HCT116 (cell line): ENCODE measurements around the gene ZNF155. TPM values are rescaled to one million over a fixed set of nuclear protein-coding genes. Genes with fewer than 3 reads are reported as not detected.

Experiments
- ATAC-seq: fragments of 200-7000 bp; cut with Tn5 transposase; 2 replicates; pipeline ENCODE4 v1.9.1; 2020; ENCODE audit warnings: mild to moderate bottlenecking, moderate library complexity
- BruUV-seq: library from RNA; stranded (reverse); fragments of 400-500 nt; replicated peaks from 2 replicates; lab custom pipeline; 2021; lab: Mats Ljungman, UMichigan
- CTCF ChIA-PET: fragments of 300-600 bp; sonication (Branson Sonifier 250); formaldehyde crosslinking; loops from one replicate; lab custom pipeline; 2021; ENCODE audit warnings: antibody characterized with exemption; lab: Charles Lee
- POLR2A ChIA-PET: fragments of 300-600, 350-600 bp; sonication (Branson Sonifier 250); formaldehyde crosslinking; loops from one replicate; lab custom pipeline; 2021; ENCODE audit warnings: antibody characterized with exemption; lab: Charles Lee
- RAD21 ChIA-PET, 2 experiments: fragments of 300-600 bp; sonication (Branson Sonifier 250); formaldehyde crosslinking; loops; one replicate each; lab custom pipeline; 2023; ENCODE audit warnings: low total read pairs in 2 of 2; ENCODE audit not compliant: uncharacterized antibody in 2 of 2, unreplicated experiment in 2 of 2, low non-redundant PET in 1 of 2; lab: Charles Lee
- DNase-seq: peaks from one replicate; pipeline ENCODE4 v3.0.0-alpha.2; 2010; ENCODE audit warnings: low read depth, low spot score
- H2AFZ ChIP-seq: fragments of 200-600 bp; shearing (Covaris generic), sonication (generic); 2 replicates; pipeline ENCODE4 v1.6.1; 2017; ENCODE audit warnings: low read depth, mixed run types, mixed read lengths, antibody characterized with exemption, low read length; ENCODE audit not compliant: poor library complexity, severe bottlenecking
- H3K27ac ChIP-seq: 2 replicates; pipeline ENCODE4 v1.5.1; 2012; ENCODE audit warnings: low read depth, low read length
- H3K27me3 ChIP-seq: fragments of 200-600 bp; sonication (generic); 2 replicates; pipeline ENCODE4 v1.6.1; 2016; ENCODE audit warnings: mixed run types, low read length, mixed read lengths; ENCODE audit not compliant: insufficient read depth
- H3K36me3 ChIP-seq, 2 experiments: fragments of 200-500 bp in 1 of 2; fragments of 200-600 bp in 1 of 2; sonication (Bioruptor generic) in 1 of 2; sonication (generic) in 1 of 2; 2 replicates each; pipeline versions ENCODE4 v1.5.1 to v1.6.1; 2014 to 2016; ENCODE audit warnings: low read length in 2 of 2, inconsistent platforms in 1 of 2, mixed read lengths in 1 of 2, mixed run types in 1 of 2; ENCODE audit not compliant: insufficient read depth in 2 of 2, control insufficient read depth in 1 of 2
- H3K4me1 ChIP-seq, 2 experiments: fragments of 200-600 bp in 1 of 2; sonication (generic) in 1 of 2; 2 replicates each; pipeline versions ENCODE4 v1.5.1 to v1.6.1; 2012 to 2017; ENCODE audit warnings: low read length in 2 of 2, inconsistent platforms in 1 of 2, mild to moderate bottlenecking in 1 of 2, mixed read lengths in 1 of 2, mixed run types in 1 of 2, moderate library complexity in 1 of 2; ENCODE audit not compliant: insufficient read depth in 2 of 2, control insufficient read depth in 1 of 2
- H3K4me2 ChIP-seq: fragments of 200-600 bp; sonication (generic); 2 replicates; pipeline ENCODE4 v1.6.1; 2017; ENCODE audit warnings: mixed run types, low read length, mixed read lengths
- H3K4me3 ChIP-seq, 2 experiments: fragments of 200-600 bp in 1 of 2; sonication (generic) in 1 of 2; replicated peaks in 1 of 2; 2 replicates each; pipeline ENCODE4 v1.5.1; 2011 to 2016; ENCODE audit warnings: low read length in 2 of 2, control low read depth in 1 of 2, low read depth in 1 of 2, mild to moderate bottlenecking in 1 of 2, mixed read lengths in 1 of 2, mixed run types in 1 of 2
- H3K79me2 ChIP-seq: fragments of 200-600 bp; sonication (generic); 2 replicates; pipeline ENCODE4 v1.6.1; 2017; ENCODE audit warnings: mild to moderate bottlenecking, mixed run types, low read length, moderate library complexity, mixed read lengths; ENCODE audit not compliant: insufficient read depth
- H3K9ac ChIP-seq: fragments of 200-600 bp; sonication (generic); 2 replicates; pipeline ENCODE4 v1.6.1; 2016; ENCODE audit warnings: low read length, mixed read lengths
- H3K9me2 ChIP-seq: fragments of 200-600 bp; sonication (generic), shearing (Covaris generic); 2 replicates; pipeline ENCODE4 v1.6.1; 2017; ENCODE audit warnings: mixed run types, mild to moderate bottlenecking, moderate library complexity; ENCODE audit not compliant: insufficient read depth
- H3K9me3 ChIP-seq, 2 experiments: fragments of 200-500 bp in 1 of 2; fragments of 200-600 bp in 1 of 2; sonication (Bioruptor generic) in 1 of 2; sonication (generic) in 1 of 2; 2 replicates each; pipeline ENCODE4 v1.6.1; 2014 to 2017; ENCODE audit warnings: low read length in 2 of 2, mixed read lengths in 2 of 2, inconsistent platforms in 1 of 2, low read depth in 1 of 2, mild to moderate bottlenecking in 1 of 2, mixed run types in 1 of 2, moderate library complexity in 1 of 2; ENCODE audit not compliant: control insufficient read depth in 1 of 2, insufficient read depth in 1 of 2
- H4K20me1 ChIP-seq: fragments of 200-600 bp; sonication (generic), shearing (Covaris generic); 2 replicates; pipeline ENCODE4 v1.6.1; 2017; ENCODE audit warnings: mixed run types, mild to moderate bottlenecking, moderate library complexity; ENCODE audit not compliant: insufficient read depth
- EGR1 ChIP-seq: IDR thresholded peaks from 2 replicates; pipeline ENCODE4 v1.6.1; 2012; ENCODE audit warnings: low read depth
- EZH2 ChIP-seq: fragments of 200-600 bp; sonication (generic); IDR thresholded peaks from 2 replicates; pipeline ENCODE4 v1.6.1; 2017; ENCODE audit warnings: antibody characterized with exemption, mixed run types
- JUND ChIP-seq: IDR thresholded peaks from 2 replicates; pipeline ENCODE4 v1.6.1; 2012
- POLR2A ChIP-seq: IDR thresholded peaks from 2 replicates; pipeline ENCODE4 v1.7.0; 2011; ENCODE audit warnings: borderline replicate concordance; ENCODE audit not compliant: insufficient read depth, insufficient read length; ENCODE audit errors: extremely low read depth
- POLR2AphosphoS5 ChIP-seq: IDR thresholded peaks from 2 replicates; pipeline ENCODE4 v1.6.1; 2011; ENCODE audit warnings: mild to moderate bottlenecking, low read depth, low read length, moderate library complexity
- SP1 ChIP-seq: IDR thresholded peaks from 2 replicates; pipeline ENCODE4 v1.6.1; 2012; ENCODE audit warnings: low read depth
- SRF ChIP-seq: IDR thresholded peaks from 2 replicates; pipeline ENCODE4 v1.6.1; 2012; ENCODE audit warnings: low read depth
- ZBTB33 ChIP-seq: IDR thresholded peaks from 2 replicates; pipeline ENCODE4 v1.6.1; 2011; ENCODE audit warnings: mild to moderate bottlenecking, low read length, moderate library complexity; ENCODE audit not compliant: insufficient replicate concordance; ENCODE audit errors: extremely low read depth
- ZFX ChIP-seq: fragments of 450-650 bp; IDR thresholded peaks from 2 replicates; pipeline ENCODE4 v1.6.1; 2017
- ZNF274 ChIP-seq: fragments of 200-500 bp; sonication (Bioruptor generic); IDR thresholded peaks from 2 replicates; pipeline ENCODE4 v1.6.1; 2014; ENCODE audit warnings: mild to moderate bottlenecking, low read depth, low read length, inconsistent platforms
- intact Hi-C: fragments of 100-400 bp; cut with micrococcal nuclease; formaldehyde crosslinking; loops from 2 replicates; pipeline ENCODE4 v1.10.0; 2022
- total RNA-seq: library from RNA; stranded (reverse); gene quantifications from one replicate; pipeline ENCODE4 v1.2.1, GENCODE V29; 2021; ENCODE audit not compliant: unreplicated experiment

Gene ZNF155
- total RNA-seq, 1 experiment from 2014 or later: 2.2 TPM

- Histone ChIP-seq H3K4me1 (peaks cover 0 to 13% of the 10 kb centered on the region in 2 experiments; a peak in 2 of 4 replicates), H3K79me2 (no peaks in the 10 kb centered on the region; the same call in 1 of the 2 replicates), H3K9me2 (no peaks in the 10 kb centered on the region), H2AFZ (peak overlapping the region; percentile 65), H3K4me2 (peak overlapping the region; percentile 93), H3K4me3 (peak overlapping the region; percentile 86 to 88), H4K20me1 (no peaks in the 10 kb centered on the region), H3K27ac (no peak overlapping the region), H3K36me3 (peaks cover 0 to 1% of the 10 kb centered on the region in 2 experiments; a peak in 1 of 4 replicates), H3K27me3 (no peaks in the 10 kb centered on the region), H3K9me3 (no peaks in the 10 kb centered on the region; a peak in 1 of 4 replicates), H3K9ac (peak overlapping the region; percentile 51)
- no TSS peak for BruUV-seq
- DNase-seq (no peak), ATAC-seq (peak; percentile 35)
- CTCF ChIA-PET: no interaction called here
- no peak for TF ChIP-seq ZNF274
- TF ChIP-seq POLR2A: no peak
- TF ChIP-seq EZH2: no peak
- TF ChIP-seq ZFX: no peak
- TF ChIP-seq JUND: no peak
- TF ChIP-seq EGR1: no peak
- TF ChIP-seq ZBTB33: no peak
- no peak for TF ChIP-seq POLR2AphosphoS5
- no peak for TF ChIP-seq SRF
- no peak for TF ChIP-seq SP1
- intact Hi-C loops: loop anchor here (2.0 kb wide), 1 partner anchor 91 kb away; the partner anchor contains the start of gene ZNF224
- RAD21 ChIA-PET: no interaction called here
- POLR2A ChIA-PET: no interaction called here
These were observed 19.5 kb downstream of the ZNF155 start for GRCh38 chr19:44003461-44004009.
